Sigmoid colon (tissue), 7 donors: ENCODE measurements around the gene SBDS. TPM values are rescaled to one million over a fixed set of nuclear protein-coding genes. Genes with fewer than 3 reads are reported as not detected.
A peak's percentile ranks its signal among the peaks of the same experiment; 100 is the strongest.
"Not testable (repeated sequence)": the region's sequence is repeated elsewhere in the genome, so short reads cannot be mapped to it uniquely, and the experiment has no call there.

Experiments
- DNase-seq: peaks from one replicate; pipeline ENCODE4 v3.0.0-alpha.2; 2019
- H3K27ac ChIP-seq, 4 donors: fragments of 200-600 bp; sonication (generic); one replicate each; pipeline ENCODE4 v1.5.1; 2016 to 2019; ENCODE audit warnings: mild to moderate bottlenecking in 1 of 4
- H3K27me3 ChIP-seq, 3 donors: fragments of 200-600 bp; sonication (generic); one replicate each; pipeline ENCODE4 v1.5.1; 2019; ENCODE audit warnings: mild to moderate bottlenecking in 1 of 3
- H3K36me3 ChIP-seq, 4 donors: fragments of 200-600 bp; sonication (generic); one replicate each; pipeline ENCODE4 v1.5.1; 2016 to 2019
- H3K4me1 ChIP-seq, 4 donors: fragments of 200-600 bp; sonication (generic); one replicate each; pipeline ENCODE4 v1.5.1; 2017 to 2019
- H3K4me3 ChIP-seq, 4 donors: fragments of 200-600 bp; sonication (generic); one replicate each; pipeline ENCODE4 v1.5.1; 2017 to 2019; ENCODE audit warnings: mild to moderate bottlenecking in 2 of 4, moderate library complexity in 1 of 4
- H3K9me3 ChIP-seq, 4 donors: fragments of 200-600 bp in 3 of 4; sonication (generic) in 3 of 4; one replicate each; pipeline versions ENCODE4 v1.5.1 to v1.6.1; 2013 to 2019
- EP300 ChIP-seq, 4 donors: sonication (generic); formaldehyde crosslinking; IDR thresholded peaks; one replicate each; pipeline ENCODE4 v1.6.1; 2017; ENCODE audit warnings: antibody characterized with exemption in 4 of 4
- POLR2A ChIP-seq, 2 donors: fragments of 450-650 bp; IDR thresholded peaks; one replicate each; pipeline ENCODE4 v1.6.1; 2016; ENCODE audit warnings: antibody characterized with exemption in 2 of 2, mild to moderate bottlenecking in 2 of 2, moderate library complexity in 2 of 2
- POLR2AphosphoS5 ChIP-seq, 4 donors: sonication (generic); formaldehyde crosslinking; IDR thresholded peaks; one replicate each; pipeline ENCODE4 v1.6.1; 2017; ENCODE audit warnings: antibody characterized with exemption in 4 of 4
- WGBS, 2 donors: extraction: QIAGEN DNeasy Blood & Tissue Kit; methylation state at CpG; one replicate each; pipeline ENCODE4 v1.1.7; 2013; 5-methylcytosine and 5-hydroxymethylcytosine counted together
- intact Hi-C: fragments of 100-400 bp; cut with DNase I; formaldehyde crosslinking; loops from one replicate; pipeline ENCODE4 v1.15.1; 2023
- polyA plus RNA-seq, 3 donors: library from polyadenylated mRNA; stranded (reverse); fragments of 200-250 nt; gene quantifications; one replicate each; pipeline ENCODE4 v1.2.3, GENCODE V29; 2013
- total RNA-seq, 4 donors: library from RNA; depleted of rRNA; stranded (reverse); fragments of >200 nt; gene quantifications; one replicate each; pipeline ENCODE4 v1.1.0, GENCODE V29; 2016
- TF ChIP-seq, protein P1 (sequence below), 4 experiments: fragments of 450-650 bp in 3 of 4; fragments of 200-600 bp in 1 of 4; IDR thresholded peaks; one replicate each; pipeline ENCODE4 v1.5.1; 2016 to 2019; ENCODE audit warnings: antibody characterized with exemption in 4 of 4, mild to moderate bottlenecking in 3 of 4, moderate library complexity in 2 of 4
- donor health status: healthy with polysubstance abuse.
- donor health status: Bipolar disorder and iron deficiency.
- donor health status: healthy.

The SBDS gene
- total and polyA plus RNA-seq, 7 donors: 94.7 to 266 (median 187) TPM

DNA sequence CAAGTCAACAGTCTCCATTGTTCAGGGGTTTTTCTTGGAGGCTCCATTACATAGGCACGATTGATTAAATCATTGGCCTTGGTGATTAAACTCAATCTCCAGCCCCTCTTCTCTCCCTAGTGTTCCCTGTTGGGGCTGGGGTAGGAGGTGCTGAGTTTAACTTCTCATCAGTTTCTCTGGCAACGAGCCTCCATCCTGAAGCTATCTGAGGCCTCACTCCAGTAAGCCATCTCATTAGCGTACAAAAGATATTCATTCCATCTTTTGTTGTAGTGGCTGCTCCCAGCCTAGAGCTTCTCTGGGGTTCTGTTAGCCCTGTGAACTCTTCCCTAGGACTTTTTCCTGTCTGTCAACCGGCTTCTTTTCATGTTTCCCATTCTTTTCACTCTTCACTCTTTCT is 12.9 kb upstream of the SBDS start:
- Histone ChIP-seq H3K27me3 (no peaks in the 10 kb centered on the region), H3K9me3 (no peaks in the 10 kb centered on the region), H3K36me3 (peaks cover 0 to 70% (median 15%) of the 10 kb centered on the region in 4 donors), H3K4me3 (no peak overlapping the region), H3K27ac (no peak overlapping the region), H3K4me1 (no peaks in the 10 kb centered on the region)
- intact Hi-C loops: no loop called here
- TF ChIP-seq EP300 (IDR thresholded peaks at IDR 0.05): no peak
- DNase-seq: no peak
- WGBS, 2 donors: 90 to 96% methylated on average over 4 of the region's 4 CpGs

DNA sequence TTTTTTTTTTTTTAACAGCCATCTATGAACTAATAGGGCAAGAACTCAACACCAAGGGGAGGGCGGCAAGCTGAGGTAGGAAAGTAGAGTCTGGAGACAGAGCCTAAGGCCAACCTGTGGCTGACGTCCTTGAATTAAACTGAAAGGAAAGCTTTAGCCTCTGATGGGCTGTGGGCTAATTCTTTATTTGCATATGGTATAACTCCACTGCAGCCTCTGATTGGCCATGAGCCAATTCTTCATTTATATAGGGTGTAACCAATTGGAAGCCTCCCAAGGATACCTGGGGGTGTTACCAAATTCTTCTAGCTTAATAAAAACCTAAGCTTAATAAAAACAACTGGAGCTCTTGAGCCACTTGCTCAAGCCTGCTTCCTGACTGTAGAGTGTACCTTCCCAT is 11.6 kb upstream of the SBDS start:
- no peak for DNase-seq
- 69 to 92% methylated on average over 2 of the region's 2 CpGs for WGBS, 2 donors

DNA sequence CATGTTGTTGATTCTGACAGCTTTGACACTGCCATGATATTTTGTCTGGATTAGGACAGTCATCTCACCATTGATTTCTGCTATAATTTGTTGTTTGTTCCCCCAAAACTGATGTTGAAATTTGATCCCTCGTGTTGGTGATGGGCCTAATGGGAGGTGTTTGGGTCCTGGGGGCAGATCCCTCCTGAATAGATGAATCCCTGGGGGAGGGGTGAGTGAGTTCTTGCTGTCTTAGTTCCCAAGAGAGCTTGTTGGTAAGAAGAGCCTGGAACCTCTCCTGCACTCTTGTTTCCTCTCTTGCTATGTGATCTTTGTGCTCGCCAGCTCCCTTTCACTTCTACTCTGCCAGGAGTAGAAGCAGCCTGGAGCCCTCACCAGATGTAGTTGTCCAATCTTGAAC is 8.8 kb upstream of the SBDS start:
- H3K27ac ChIP-seq, H3K9me3 ChIP-seq, H3K4me1 ChIP-seq, DNase-seq, H3K4me3 ChIP-seq, intact Hi-C loops, H3K27me3 ChIP-seq: not testable (repeated sequence)
- 94% methylated on average over 2 of the region's 2 CpGs for whole genome bisulfite sequencing, 2 donors
- peaks cover 0 to 44% (median 8%) of the 10 kb centered on the region in 4 donors for H3K36me3 ChIP-seq

More for the DNA sequence above, 11.6 kb upstream of the SBDS start:
- TF ChIP-seq POLR2A (IDR thresholded peaks at IDR 0.05): no peak
- no peak for TF ChIP-seq EP300 (IDR thresholded peaks at IDR 0.05)
- TF ChIP-seq POLR2AphosphoS5 (IDR thresholded peaks at IDR 0.05): no peak
- TF ChIP-seq, protein P1, sequence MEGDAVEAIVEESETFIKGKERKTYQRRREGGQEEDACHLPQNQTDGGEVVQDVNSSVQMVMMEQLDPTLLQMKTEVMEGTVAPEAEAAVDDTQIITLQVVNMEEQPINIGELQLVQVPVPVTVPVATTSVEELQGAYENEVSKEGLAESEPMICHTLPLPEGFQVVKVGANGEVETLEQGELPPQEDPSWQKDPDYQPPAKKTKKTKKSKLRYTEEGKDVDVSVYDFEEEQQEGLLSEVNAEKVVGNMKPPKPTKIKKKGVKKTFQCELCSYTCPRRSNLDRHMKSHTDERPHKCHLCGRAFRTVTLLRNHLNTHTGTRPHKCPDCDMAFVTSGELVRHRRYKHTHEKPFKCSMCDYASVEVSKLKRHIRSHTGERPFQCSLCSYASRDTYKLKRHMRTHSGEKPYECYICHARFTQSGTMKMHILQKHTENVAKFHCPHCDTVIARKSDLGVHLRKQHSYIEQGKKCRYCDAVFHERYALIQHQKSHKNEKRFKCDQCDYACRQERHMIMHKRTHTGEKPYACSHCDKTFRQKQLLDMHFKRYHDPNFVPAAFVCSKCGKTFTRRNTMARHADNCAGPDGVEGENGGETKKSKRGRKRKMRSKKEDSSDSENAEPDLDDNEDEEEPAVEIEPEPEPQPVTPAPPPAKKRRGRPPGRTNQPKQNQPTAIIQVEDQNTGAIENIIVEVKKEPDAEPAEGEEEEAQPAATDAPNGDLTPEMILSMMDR (IDR thresholded peaks at IDR 0.05): no peak
- Histone ChIP-seq H3K36me3 (peaks cover 0 to 57% (median 14%) of the 10 kb centered on the region in 4 donors), H3K4me3 (no peak overlapping the region), H3K9me3 (no peaks in the 10 kb centered on the region), H3K27me3 (no peaks in the 10 kb centered on the region), H3K4me1 (no peaks in the 10 kb centered on the region), H3K27ac (no peak overlapping the region)
- intact Hi-C loops: no loop called here

DNA sequence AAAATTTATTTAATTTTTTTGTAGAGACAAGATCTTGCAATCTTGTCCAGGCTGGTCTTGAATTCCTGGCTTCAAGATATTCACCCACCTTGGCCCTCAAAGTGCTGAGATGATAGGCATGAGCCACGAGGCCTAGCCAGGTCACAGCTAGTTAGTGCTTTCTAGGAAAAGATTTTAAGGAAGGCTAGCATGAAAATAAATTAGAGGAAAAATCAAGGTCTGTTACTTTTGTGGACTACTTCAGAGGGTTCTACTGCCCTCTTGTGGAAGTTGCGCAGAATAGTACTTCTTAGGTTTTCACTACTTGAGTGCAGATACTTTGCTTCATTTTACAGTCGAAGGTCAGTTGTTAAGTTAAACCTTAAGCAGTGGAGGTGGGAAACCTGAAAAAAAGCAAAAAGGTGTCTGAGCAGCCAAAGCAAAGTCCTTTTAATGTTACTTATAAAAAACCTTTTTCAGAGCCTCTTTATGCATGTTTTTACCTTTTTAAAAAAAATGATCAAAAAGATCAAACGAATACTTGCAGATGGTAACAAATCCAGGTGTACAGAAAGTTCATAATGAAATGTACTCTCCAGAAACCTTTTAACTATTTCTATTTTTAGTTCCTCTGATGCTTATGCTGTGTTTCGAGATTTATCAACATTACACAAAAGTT is 5.3 kb upstream of the SBDS start:
- H3K36me3 ChIP-seq: peaks cover 0 to 16% (median 0%) of the 10 kb centered on the region in 4 donors
- H3K4me1 ChIP-seq: peaks cover 0 to 11% (median 10%) of the 10 kb centered on the region in 4 donors
- intact Hi-C loops, H3K9me3 ChIP-seq, DNase-seq, H3K27me3 ChIP-seq, H3K4me3 ChIP-seq: not testable (repeated sequence)
- H3K27ac ChIP-seq: peak overlapping the region in 1 of 4 donors; percentile 17
- TF ChIP-seq, protein P1 (IDR thresholded peaks at IDR 0.05): peak in 2 of 4 experiments; percentile 11 to 45
- 43 to 46% methylated on average over 4 of the region's 5 CpGs for WGBS, 2 donors

DNA sequence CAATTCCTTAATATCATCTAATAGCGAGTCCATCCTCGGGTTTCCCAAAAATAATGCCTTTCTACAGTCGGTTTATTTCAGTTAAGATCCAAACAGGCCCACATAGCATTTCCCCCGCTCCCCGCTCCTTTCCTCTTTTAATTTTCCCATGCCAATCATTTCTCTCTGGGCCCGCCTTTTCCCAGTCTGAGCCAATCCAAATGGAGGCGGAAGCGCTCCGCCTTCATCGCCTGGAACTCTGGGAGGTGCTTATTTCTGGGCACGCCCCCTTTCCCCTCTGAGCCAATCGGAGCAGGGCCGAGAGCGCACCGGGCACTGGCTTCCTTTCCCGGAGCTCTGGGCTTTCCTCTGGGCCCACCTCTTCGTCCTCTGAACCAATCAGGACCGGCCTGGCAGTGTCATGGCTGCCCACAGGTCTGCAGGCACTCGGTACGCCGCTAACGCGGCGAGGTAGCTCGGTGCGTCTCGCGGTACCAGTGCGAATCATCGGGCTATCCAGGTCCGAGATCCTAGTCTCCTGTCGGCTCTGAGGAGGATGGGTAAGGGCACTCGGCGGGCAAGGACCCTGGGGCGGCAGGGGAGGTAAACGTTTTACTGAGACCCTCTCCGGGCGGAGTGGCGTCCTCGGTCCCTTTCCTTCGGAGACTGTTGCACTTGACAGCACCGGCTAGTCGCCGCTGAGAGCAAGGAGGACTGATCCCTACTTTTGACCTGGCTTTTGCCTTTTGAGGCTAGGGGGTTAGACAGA is 1.2 kb upstream of the SBDS start, which contains the start of gene TYW1:
TSS of gene TYW1 (plus strand) at position 390 of the 748 bp plus-strand sequence. CDS start at position 536, 146 bp downstream.
- 0% methylated on average over 44 of the region's 44 CpGs for WGBS, 2 donors

DNA sequence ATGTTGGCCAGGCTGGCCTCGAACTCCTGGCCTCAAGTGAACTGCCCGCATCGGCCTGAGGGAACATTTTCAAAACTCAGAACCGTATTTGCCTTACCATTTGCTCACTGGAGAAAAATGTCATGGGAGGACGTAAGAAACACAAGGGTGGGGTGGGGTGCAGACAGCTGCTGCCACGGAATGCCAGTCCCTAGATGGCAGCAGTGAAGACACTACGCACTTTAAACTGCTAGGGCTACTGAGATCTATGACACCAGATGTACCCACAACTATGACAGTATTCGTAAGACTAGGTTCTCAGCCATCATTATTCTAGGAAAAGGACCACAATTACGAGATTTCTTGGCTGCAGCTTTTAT is 716 bp downstream of the SBDS start:
- WGBS, 2 donors: 1% methylated on average over 9 of the region's 9 CpGs
- Histone ChIP-seq H3K36me3 (peaks cover 22 to 47% (median 31%) of the 10 kb centered on the region in 4 donors), H3K27ac (peak overlapping the region; percentile 98 to 100 (median 100)), H3K4me1 (peaks cover 0 to 38% (median 36%) of the 10 kb centered on the region in 4 donors), H3K4me3 (peak overlapping the region; percentile 72 to 84 (median 80))
- not testable (repeated sequence) for H3K9me3 ChIP-seq, H3K27me3 ChIP-seq
- intact Hi-C loops: loop anchor here (5.0 kb wide), 2 partner anchors 72 to 147 kb away; partner anchors contain the start of gene TMEM248
- TF ChIP-seq POLR2AphosphoS5 (IDR thresholded peaks at IDR 0.05) (peak; percentile 76 to 90 (median 86)), EP300 (IDR thresholded peaks at IDR 0.05) (peak in 2 of 4 donors; percentile 19 to 34), POLR2A (IDR thresholded peaks at IDR 0.05) (peak in 1 of 2 donors; percentile 49)
- peak; percentile 90 for DNase-seq

More for the DNA sequence above, 1.2 kb upstream of the SBDS start, which contains the start of gene TYW1:
- H3K27me3 ChIP-seq, H3K9me3 ChIP-seq: not testable (repeated sequence)
- Histone ChIP-seq H3K27ac (peak within 1 kb of the TSS; percentile 98 to 100 (median 100)), H3K4me1 (peaks cover 0 to 35% (median 33%) of the 10 kb centered on the region in 4 donors), H3K4me3 (peak within 1 kb of the TSS; percentile 68 to 84 (median 80)), H3K36me3 (peaks cover 6 to 36% (median 20%) of the 10 kb centered on the region in 4 donors)
- TF ChIP-seq POLR2AphosphoS5 (IDR thresholded peaks at IDR 0.05) (peak; percentile 79 to 93 (median 88)), POLR2A (IDR thresholded peaks at IDR 0.05) (peak; percentile 52 to 73)
- peak; percentile 99 for DNase-seq
- intact Hi-C loops: loop anchor here (5.0 kb wide), 1 partner anchor 149 kb away; no protein-coding TSS in a partner anchor

DNA sequence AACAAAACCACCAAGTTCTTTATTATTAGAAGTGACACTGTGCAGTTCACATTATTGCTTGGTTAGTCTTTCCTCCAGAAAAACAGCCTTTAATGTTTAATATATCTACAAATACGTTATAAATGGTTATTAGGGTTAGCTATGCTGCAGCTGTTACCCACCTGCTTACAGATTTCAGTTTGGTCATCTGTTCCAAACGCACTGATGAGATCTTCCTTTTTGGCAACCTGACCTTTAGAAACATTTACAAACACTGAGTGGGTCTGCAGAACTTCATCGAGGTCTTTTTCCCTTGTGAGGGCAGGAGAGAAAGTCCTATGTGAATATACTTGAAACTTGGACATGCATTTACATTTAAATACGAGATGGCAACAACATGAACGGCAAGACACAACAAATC is 1.3 kb downstream of the SBDS start:
- Histone ChIP-seq H3K4me1 (peaks cover 0 to 38% (median 36%) of the 10 kb centered on the region in 4 donors), H3K27ac (peak overlapping the region; percentile 98 to 100 (median 100)), H3K36me3 (peaks cover 27 to 47% (median 34%) of the 10 kb centered on the region in 4 donors), H3K4me3 (peak overlapping the region; percentile 72 to 84 (median 80))
- WGBS, 2 donors: 49 to 52% methylated on average over 5 of the region's 5 CpGs
- H3K9me3 ChIP-seq, H3K27me3 ChIP-seq, DNase-seq: not testable (repeated sequence)
- intact Hi-C loops: loop anchor here (5.0 kb wide), 1 partner anchor 72 kb away; the partner anchor contains the start of gene TMEM248

DNA sequence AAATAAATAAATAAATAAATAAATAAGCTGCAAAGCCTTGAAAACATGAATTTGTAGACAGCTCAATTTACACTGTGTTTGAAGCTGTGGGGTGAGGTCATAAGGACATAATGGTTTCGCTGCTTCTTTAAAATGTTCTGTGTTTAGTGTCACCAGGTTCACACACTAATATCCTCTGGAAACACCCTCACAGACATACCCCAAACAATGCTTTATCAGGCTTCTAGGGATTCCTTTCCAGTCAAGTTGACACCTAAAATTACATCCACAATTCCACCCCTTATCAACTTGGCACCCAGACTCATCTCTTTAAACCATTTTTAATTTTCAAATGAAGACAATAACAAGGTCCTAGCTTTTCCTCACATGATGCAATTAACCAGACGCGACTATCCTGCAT is 5.8 kb downstream of the SBDS start:
- H3K27me3 ChIP-seq, H3K4me3 ChIP-seq, DNase-seq, intact Hi-C loops, H3K9me3 ChIP-seq, H3K27ac ChIP-seq: not testable (repeated sequence)
- Histone ChIP-seq H3K4me1 (peaks cover 0 to 28% (median 26%) of the 10 kb centered on the region in 4 donors), H3K36me3 (peaks cover 36 to 76% (median 47%) of the 10 kb centered on the region in 4 donors)
- WGBS, 2 donors: 94 to 100% methylated on average over 1 of the region's 3 CpGs

- H3K27ac ChIP-seq, H3K4me3 ChIP-seq, H3K36me3 ChIP-seq, H3K4me1 ChIP-seq, intact Hi-C loops, H3K9me3 ChIP-seq, DNase-seq, H3K27me3 ChIP-seq: not testable (repeated sequence)
- 94 to 95% methylated on average over 1 of the region's 1 CpG for WGBS, 2 donors
These were observed 15.1 kb downstream of the SBDS start for GRCh38 chr7:66980336-66980735.
